NOMO-1 treated with DMSO at 0.1 percent for 48 hours (cell line): ENCODE results near the gene ALDH3B1.

ENCODE experiments used
- DNase-seq: peaks from one replicate; lab custom pipeline; 2025; ENCODE audit not compliant: unreplicated experiment; lab: John Stamatoyannopoulos, UW

Gene ALDH3B1

DNA sequence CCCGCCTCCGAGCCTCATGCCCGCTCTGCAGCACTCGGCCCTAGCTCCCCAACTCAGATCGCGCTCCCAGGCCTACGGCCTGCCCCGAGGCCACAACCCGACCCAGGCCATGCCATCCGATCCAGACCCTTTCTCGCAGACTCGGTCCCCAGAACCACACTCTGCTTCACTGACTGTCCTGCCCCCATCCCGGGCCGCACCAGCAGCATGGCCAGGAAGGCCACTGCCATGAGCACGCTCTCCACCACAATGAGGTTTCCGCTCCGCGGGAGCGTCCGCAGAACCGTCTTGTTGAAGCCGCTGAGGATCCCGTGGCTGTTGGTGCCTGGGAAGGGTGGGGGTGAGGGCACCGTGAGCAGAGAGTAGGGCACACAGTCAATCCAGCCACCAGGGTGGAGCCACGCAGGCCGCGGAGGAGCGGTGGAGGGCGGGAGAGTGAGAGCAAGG, 12.6 kb upstream of the ALDH3B1 start:
- no peak for DNase-seq

DNA sequence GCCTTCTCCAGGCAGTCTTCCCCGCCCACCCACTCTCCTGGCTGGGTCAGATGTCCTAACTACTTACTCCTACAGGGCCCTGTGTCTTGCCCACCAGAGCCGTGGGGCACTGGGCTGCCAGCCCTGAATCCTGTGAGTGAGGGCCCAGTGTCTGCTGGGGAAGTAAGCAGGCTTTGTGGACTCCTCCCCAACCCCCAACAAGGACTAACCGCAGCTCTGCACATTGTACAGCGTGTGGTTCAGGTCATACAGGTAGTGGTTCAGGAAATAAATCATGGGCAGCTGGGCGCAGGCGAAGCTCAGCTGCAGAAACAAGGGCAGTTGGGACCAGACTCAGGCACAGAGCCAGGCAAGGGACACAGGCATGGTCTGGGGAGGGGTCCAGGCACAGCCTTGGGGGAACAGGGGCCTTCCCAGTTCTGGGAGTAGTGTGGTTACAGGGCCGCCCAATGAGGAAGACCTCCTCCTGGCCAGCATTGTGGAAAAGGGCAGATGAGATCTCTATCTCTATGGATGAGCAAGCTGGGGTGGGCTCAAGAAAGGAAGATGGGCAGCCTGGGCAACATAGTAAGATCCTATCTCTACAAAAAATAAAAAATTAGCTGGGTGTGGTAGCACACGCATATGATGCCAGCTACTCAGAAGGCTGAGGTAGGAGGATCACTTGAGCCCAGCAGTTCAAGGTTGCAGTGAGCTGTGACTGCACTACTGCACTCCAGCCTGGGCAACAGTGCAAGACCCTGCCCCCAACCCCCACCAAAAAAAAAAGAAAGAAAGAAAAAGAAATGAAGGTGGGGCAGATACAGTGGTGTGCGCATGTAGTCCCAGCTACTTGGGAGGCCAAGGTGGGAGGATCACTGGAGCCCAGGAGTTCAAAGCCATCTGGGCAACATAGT, 11.7 kb upstream of the ALDH3B1 start:
- no peak for DNase-seq

DNA sequence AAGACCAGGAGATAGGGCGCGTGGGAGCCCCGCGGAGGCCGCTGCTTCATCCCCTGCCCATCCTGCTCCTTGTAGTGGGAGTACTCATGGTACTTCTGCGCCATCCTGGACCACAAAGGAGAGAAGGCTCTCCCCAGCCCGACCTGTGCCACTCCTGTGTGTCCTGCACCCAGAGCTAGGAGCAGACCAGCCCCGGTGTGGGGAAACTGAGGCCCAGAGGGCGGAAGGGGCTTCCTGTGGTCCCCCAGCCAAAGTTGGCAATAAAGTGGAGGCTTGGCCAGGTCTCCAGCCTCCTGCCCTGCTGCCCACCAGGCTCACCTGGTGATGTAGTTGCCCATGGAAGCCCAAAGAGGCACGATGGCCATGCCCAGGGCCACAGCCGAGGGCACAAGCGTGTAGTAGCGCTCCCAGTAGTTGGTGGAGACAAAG, 10.9 kb upstream of the ALDH3B1 start:
- DNase-seq, result no peak

DNA sequence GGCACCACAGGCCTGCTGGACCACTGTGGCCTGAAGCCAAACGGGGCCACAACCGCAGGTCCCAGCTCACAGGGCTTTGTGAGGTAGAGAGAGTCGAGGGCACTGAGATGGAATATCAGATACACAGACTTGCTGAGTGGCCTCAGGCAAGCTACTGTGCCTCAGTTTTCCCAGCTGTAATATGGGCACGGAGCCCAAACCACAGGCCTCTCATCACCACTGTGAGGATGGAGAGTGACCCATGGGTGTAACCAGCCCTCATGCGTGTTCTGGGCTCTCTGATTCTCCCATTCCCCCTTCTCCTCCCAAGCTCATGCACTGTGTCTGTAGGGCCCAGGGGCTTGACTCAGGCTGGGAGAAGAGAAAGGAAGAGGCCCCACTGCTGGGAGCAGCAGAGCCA, 10.4 kb upstream of the ALDH3B1 start:
- no peak for DNase-seq

DNA sequence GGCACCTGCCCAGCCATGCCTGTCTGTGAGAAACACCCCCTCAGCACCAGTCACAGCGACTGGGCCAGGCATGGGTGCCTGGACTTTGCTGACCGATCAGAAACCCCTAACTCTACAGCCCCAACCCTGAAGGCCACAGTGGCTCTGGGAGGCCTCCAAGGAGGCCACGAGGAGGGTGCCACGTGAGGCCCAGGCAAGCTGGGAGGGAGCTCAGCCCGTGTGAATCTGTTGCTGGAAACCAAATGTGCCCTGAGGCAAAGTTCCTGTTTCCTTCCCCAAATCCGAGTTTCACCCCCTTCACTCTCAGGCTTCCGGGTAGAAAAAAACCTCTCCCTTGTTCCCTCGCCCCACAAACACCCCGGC, 7.6 kb upstream of the ALDH3B1 start:
- DNase-seq, result peak; percentile 62

DNA sequence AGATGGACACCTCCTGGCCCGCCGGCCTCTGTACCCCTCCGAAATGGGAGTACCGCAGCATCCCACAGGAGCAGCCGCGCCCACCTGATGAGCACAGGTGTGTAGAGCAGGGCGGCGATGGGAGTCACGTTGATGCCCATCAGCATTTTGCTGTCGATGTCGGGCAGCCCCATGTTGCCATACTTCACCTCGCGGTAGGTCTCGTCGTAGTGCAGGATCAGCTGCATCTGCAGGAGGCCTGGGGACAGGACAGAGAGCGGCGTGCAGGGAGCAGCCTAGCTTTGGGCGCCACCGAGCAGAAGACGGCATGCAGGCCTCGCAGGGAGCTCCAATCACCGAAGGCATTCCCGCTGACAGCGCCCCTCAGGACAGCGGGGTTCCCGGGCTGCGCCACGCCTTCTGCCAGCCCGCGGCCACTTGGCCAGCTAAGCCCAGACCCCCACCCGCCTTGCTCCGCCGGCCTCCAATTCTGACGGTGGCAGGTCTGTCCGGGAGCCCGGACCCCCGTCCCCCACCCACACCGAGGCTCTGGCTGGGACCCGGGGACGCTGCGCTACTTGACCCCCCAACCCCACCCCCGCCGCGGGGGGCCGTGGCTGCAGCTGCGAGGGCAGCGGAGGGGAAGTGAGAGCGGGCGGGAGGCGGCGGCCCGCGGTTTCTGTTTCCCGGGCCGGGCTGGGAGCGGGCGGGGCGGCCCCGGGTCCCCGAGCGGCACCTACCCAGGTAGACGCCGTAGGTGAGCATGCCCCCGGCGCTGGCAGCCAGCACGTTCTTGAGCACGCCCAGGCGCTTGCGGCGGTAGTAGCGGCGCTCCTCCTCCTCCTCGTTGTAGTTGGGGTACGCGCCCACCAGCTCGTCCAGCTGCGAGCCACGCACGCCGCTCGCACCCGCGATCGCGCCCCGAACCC, 6.9 kb upstream of the ALDH3B1 start:
- peak; percentile 28 for DNase-seq

DNA sequence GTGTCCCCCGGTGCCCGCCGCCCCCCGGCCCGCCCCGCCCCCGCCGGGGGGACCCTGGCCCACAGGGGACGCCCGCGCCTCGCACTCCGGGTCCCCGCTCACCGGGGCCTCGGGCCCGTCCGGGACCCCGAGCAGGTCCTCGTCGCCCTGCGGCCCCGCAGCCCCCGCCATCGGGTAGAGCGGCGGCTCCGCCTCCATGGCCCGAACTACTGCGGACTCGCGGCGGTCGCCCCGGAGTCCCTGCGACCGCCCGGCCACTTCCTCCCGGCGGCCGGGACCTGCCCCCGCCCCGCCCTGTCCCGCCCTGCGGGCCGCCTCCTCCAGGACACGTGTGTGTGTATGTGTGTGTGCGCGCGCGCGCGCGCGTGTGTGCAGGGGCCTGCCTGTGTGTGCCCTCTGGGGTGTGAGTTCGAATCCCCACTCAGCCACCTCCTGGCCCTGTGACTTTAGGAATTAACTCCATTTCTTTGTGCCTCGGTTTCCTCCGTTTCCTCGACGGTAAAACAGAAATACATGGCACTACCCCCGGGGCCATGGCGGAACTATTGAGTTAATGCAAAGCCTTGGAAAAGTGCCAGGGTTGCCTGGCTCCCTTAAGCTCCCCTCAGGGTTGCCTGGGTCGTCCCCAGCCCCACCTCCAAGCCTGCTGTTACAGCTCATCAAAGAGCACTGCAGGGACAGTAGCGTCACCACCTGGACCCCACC, 6.1 kb upstream of the ALDH3B1 start, which contains the start of gene UNC93B1:
Gene UNC93B1 (minus strand): TSS at position 252 of the 705 bp plus-strand sequence. CDS start 54 bp downstream, at position 198.
- peak; percentile 77 for DNase-seq

DNA sequence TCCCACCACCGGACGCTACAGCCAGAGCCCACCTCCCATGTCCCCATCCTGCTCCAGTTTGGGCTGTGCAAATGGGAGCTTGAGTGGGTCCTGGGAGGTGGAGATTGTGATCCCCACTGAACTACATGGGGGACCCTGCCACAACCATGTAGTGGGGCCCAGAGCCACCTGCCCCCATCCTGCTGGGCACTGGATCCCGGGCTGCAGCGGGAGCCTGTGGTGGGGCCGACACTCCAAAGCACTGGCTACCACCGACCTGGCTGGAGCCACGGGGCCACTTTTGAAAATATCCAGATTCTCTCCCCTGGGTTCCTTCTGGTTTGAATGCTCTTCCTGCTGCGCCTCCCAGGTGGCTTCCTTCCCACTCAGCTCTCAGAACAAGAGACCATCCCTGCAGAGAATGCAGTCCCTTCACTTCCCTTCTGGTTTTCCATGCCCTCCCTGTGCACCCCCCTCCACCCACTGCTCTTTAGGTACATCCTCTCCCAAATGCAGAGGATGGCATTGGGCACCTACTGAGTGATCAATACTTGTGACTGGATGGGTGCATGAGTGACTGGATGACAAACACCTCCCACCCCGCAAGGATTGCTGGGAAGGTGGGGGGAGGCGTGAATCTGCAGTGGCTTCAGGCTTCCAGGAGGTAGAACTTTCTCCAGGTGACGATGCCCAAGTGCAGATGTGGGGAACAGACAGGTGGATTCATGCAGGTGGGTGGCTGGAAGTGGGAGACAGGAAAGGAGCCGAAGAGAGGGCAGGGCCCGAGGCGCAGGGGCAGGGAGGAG, 5.4 kb upstream of the ALDH3B1 start:
- DNase-seq, result no peak

DNA sequence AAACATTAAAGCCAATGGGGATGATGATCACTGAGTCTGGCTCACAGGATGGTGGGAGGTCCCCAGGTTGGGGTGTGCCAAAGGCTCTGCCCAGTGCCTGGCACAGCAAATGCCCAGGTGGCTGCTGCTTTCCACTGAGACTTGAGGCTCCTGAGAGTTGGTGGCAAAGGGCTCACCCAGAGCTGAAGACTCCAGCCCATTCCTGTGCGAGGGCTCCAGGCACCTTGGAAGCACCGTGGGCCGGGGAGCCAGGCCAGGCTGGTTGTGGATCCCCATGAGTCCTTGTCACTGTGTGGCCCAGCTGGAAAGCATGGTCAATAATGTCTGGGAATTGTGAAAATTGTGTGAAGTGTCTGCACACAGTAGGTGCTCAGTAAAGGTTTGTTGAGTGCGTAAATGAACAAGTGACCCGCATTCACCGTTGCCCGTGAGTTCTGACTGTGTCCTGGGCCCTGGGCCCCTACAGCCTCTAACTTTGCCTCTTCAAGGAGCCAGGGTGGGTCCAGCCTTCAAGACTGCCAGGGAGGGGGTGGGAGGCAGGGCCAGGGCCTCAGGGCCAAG, 3.4 kb upstream of the ALDH3B1 start:
- DNase-seq, result no peak

DNA sequence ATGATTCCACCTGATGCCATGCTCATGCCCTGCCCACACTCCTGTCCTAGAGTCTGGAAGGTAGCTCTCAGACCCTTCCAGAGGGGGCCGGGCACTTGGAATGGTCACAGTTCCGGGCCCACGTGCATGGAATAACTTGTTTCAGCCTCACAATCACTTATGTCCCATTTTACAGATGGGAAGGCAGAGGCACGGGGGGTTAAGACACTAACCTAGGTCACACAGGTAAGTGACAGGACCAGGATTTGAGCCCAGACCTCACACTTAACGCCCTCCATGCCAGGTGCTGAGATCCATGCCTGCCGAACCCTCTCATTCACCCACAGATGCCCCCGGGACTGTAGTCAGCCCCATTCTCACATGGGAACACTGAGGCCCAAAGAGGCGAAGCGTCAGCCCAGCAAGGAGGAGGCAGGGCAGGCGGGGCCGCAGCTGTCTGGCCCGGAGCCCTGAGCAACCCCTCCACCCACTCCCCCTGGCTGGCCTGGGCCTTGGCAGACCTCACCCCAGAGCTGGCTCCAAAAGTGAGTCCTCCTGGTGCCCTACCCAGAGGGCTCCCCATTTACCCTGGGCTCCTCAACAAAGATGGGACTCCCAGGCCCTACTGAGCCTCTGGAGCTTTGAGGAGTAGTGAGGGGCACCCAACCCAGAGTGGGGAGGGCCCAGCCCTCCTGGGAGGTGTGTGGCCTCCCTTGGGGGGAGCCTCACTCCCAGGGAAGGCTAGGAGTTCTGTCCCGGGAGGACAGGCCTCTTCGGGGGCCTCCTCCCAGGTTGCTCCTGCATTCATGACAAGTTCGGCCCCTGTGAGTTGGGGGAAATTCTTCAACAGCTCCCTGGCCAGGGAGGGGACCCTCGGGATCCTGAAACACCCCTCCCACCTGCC, 2.4 kb upstream of the ALDH3B1 start:
- DNase-seq, result no peak

DNA sequence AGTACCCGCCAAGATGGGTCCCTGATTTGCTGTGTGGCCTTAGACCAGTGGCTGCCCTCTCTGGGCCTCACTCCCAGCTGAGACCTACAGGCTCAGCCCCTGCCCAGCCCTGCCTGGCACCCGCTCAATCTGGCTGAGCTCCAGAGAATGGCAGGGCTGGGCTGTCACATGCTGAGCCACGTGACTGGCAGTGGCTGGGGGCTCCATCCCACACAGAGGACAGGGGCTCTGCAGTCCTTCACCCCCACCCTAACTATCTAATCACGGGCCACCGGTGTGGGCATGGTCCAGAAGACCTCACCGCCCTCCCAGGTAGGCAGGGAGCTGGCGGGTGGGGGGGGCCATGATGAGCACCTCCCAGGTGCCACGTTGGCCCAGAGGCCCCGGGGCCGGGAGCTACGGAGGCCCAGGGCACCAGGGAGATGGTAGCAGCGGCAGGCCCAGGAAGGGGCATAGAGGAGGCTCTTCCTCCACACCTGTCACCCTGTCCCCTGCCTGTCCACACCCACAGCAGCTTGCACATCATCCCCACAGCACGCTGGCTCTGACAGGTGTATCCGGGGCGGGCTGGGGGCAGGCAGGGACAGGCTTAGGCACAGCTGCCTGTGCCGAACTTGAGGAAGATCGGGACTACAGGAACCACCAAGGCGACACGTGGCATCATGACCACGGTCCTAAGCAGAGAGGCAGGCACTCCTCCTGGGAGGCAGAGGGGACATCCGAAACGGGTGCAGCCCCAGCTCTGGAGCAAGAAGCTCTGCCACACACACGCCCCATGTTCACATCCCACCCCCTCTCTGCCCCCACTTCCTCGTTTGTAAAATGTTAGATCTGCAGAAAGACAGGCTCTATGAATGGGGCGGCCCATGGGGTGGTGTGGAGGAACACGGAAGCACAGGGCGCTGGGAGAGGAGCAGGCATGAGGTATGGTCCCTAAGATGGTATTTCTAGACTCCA, 1.5 kb upstream of the ALDH3B1 start:
- peak; percentile 32 for DNase-seq

DNA sequence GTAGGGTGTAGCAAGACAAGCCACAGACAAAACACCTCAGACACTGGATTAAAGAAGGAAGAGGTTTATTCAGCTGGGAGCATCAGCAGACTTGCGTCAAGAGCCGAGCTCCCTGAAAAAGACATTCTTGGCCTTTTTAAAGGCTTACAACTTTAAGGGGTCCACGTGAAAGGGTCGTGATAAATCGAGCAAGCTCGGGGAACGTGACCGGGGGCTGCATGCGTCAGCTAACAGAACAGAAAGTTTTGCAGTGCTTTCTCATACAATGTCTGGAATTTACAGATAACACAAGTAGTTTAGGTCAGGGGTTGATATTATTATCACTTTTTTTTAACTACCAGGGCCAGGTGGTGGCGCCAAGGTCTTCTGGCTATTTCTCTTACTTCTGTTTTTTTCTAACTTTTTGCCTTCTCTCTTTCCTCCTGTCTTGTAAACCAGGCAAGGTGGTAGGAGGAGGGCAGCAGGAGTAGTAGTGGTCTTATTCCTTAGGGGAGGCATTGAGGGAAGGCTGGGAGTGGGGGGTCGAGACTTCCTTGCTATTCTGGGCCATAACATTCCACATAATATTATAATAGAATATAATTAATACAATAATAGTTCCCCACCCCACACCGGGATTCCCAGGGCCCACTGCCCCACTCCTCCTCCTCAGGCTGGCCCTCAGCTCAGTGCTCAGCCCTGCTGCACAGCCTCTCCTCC, 587 bp upstream of the ALDH3B1 start:
- DNase-seq, result peak; percentile 67

DNA sequence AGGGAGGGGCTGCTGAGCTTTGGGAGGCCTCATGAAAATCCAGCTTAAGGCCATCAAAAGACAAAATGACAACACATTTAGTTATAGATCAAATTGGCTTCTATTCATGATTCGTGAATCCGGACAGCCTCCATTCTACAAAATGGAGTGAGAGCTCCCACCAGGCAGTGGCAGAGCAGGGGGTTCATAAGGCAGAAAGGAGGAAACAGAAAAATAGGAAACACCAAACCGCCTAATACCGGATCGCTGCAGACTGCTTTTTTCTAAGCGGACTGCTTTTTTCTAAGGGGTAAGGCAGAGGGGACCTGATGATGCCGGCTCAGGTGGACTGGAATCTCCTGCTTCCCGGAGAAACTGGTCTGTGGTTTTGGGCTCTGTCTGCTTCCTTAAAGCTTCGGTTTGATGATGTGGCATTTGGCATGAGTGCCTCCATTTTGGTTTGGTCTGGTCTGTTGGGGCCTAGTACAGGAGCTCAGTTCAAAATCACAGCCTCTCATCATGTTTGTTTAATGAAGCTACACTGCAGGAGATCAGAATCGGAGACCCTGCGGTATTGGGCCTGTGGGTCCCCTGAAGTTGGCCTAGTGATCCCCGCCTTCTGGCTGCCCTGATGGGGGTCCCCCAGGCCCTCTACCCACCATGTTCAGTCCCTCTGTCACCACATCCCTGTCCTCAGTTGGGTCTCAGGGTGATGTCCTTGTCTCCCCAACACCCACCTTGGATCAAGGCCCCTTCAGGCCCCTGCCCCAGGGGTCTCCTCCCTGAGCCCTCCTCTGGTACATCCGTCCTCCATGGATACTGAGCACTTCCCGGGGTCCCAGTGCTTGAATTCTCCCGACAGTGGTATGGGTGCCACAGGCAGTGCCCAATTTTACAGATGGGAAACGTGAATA, 1.2 kb downstream of the ALDH3B1 start:
- DNase-seq, result peak; percentile 61

DNA sequence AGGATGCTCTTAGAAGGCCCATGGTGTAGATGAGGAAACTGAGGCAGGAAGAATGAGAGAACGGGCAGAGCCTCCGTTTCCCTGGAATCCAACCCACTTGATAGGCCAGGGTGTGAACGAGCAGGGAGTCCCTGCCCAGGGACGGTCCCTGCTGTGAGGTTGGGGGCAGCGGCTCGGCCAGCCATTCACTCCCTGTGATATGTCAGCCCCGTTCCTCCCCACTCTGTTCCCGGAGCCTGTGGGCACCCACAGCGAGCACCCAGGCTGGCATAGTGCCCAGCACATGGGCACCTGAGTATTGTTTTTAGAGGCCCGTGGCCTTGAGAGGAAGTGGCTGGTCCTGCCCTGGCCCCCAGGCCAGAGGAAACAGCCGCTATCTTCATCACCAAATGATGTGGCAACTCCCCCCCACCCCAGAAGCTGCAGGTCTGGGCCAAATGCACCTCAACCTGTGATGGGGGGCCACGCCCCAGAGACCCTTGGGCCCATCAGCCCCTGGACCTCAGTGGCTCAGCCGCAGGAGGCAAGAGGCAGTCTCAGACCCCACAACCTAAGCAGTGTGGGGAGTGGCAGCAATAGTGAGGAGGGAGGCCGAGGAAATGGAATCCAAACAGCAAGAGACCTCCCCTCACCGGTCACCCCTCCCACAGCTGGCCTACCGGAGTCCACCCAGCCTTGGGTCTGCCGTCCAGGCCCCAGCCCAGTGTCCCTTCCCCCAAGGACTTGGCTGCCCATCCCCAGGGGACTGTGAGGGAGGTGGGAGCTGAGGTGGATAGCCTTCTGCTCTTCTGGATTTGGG, 2.1 kb downstream of the ALDH3B1 start:
- no peak for DNase-seq

DNA sequence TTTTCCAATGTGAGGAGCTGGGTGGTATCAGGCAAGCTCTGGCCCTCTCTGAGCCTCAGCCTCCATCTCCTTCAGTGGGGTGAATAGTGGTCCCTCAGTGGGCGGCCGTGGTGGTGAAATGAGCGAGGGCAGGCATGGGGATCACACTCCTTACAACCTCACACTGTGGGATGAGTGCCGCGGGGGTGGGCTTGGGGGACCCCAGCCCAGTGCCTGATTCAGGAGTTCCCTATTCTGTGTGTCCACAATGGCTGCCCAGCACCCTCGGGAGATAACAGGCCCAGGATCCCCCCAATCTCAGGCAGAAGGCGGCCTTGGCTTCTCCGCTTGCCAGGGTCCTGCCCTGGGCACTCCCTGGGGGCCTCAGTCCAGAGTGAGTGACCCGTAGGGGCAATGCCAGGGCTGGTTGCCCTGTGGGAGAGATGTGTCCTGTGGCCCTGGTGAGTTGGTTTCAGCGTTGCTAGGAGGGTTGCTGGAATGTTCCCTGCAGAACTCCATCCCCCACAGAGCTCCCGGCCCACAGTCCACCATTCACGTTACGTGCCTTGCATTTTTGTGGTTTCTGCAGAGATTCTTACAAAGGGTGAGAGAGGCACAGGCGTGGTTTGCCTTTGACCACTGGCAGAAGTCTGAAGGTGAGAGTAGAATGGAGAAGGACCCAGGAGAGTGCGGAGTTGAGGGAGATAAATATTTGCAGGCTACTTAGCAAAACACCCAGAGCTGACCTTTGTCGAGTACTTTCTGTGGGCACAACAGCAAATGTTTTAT, 2.9 kb downstream of the ALDH3B1 start:
- no peak for DNase-seq
